ENCODE results near the gene GLDC. TPM values are rescaled to one million over a fixed set of nuclear protein-coding genes. Genes with fewer than 3 reads are reported as not detected.

Gene GLDC
- total and polyA plus RNA-seq, 8 donors = 0.41 to 8.1 (median 3.3) TPM

GRCh38 chr9:6581253-6581652 lies 64.3 kb downstream of the GLDC start:
- DNase-seq = no peak
- intact Hi-C loops (cut with DNase I) = loop anchor here in 1 of 2 donors (10.0 kb wide), 1 partner anchor 84 kb away; no protein-coding TSS in a partner anchor

GRCh38 chr9:6579613-6580012 lies 65.9 kb downstream of the GLDC start:
- intact Hi-C loops (cut with DNase I) = loop anchor here in 1 of 2 donors (10.0 kb wide), 1 partner anchor 85 kb away; no protein-coding TSS in a partner anchor
- ATAC-seq (no peak), DNase-seq (no peak)
- Histone ChIP-seq H3K9me3 (no peaks in the 10 kb centered on the region), H3K36me3 (no peaks in the 10 kb centered on the region), H3K27ac (no peak overlapping the region), H3K27me3 (no peaks in the 10 kb centered on the region), H3K4me1 (no peaks in the 10 kb centered on the region), H3K4me3 (no peak overlapping the region)
- no peak for TF ChIP-seq CTCF (IDR thresholded peaks at IDR 0.05)

More at GRCh38 chr9:6581253-6581652, 64.3 kb downstream of the GLDC start:
- no peaks in the 10 kb centered on the region for H3K4me1 ChIP-seq
- H3K36me3 ChIP-seq = no peaks in the 10 kb centered on the region
- H3K27me3 ChIP-seq = no peaks in the 10 kb centered on the region
- no peak for TF ChIP-seq CTCF (IDR thresholded peaks at IDR 0.05)
- H3K9me3 ChIP-seq = no peaks in the 10 kb centered on the region
- ATAC-seq = no peak
- H3K4me3 ChIP-seq = no peak overlapping the region
- no peak overlapping the region for H3K27ac ChIP-seq

GRCh38 chr9:6576987-6577386 lies 68.5 kb downstream of the GLDC start:
- Histone ChIP-seq H3K36me3 (no peaks in the 10 kb centered on the region), H3K27me3 (peaks cover 0 to 6% of the 10 kb centered on the region in 2 donors), H3K9me3 (no peaks in the 10 kb centered on the region), H3K4me1 (no peaks in the 10 kb centered on the region), H3K27ac (no peak overlapping the region), H3K4me3 (no peak overlapping the region)
- intact Hi-C loops (cut with DNase I) = no loop called here
- DNase-seq (no peak), ATAC-seq (no peak)
- TF ChIP-seq CTCF (IDR thresholded peaks at IDR 0.05) = no peak

GRCh38 chr9:6575324-6576034 lies 70.0 kb downstream of the GLDC start:
- ATAC-seq (no peak), DNase-seq (no peak)
- intact Hi-C loops (cut with DNase I) = no loop called here
- H3K27ac ChIP-seq = no peak overlapping the region
- TF ChIP-seq CTCF (IDR thresholded peaks at IDR 0.05) = no peak
- no peaks in the 10 kb centered on the region for H3K36me3 ChIP-seq
- no peak overlapping the region for H3K4me3 ChIP-seq
- no peaks in the 10 kb centered on the region for H3K4me1 ChIP-seq
- H3K27me3 ChIP-seq = peaks cover 0 to 11% of the 10 kb centered on the region in 2 donors
- H3K9me3 ChIP-seq = no peaks in the 10 kb centered on the region

- no peak for TF ChIP-seq CTCF (IDR thresholded peaks at IDR 0.05)
- ATAC-seq = peak; percentile 51
- peaks cover 0 to 4% of the 10 kb centered on the region in 2 donors for H3K4me1 ChIP-seq
- peak overlapping the region in 1 of 2 donors; percentile 14 for H3K27ac ChIP-seq
- no peaks in the 10 kb centered on the region for H3K36me3 ChIP-seq
- H3K4me3 ChIP-seq = no peak overlapping the region
- H3K27me3 ChIP-seq = peaks cover 0 to 6% of the 10 kb centered on the region in 2 donors
- intact Hi-C loops (cut with DNase I) = loop anchor here in 1 of 2 donors (5.0 kb wide), 1 partner anchor 215 kb away; no protein-coding TSS in a partner anchor
- DNase-seq = no peak
- H3K9me3 ChIP-seq = no peaks in the 10 kb centered on the region
Observed at GRCh38 chr9:6567140-6567591, 78.4 kb downstream of the GLDC start.

All from left lung (tissue), 10 donors.